GM12875 (cell line): ENCODE results near the gene COBLL1.

Experiments
- H3K4me3 ChIP-seq: one replicate; pipeline ENCODE4 v1.5.1; 2011; ENCODE audit warnings: low read depth, low read length, control low read depth
- TF ChIP-seq, protein P1 (sequence below): IDR thresholded peaks from 2 replicates; pipeline ENCODE4 v1.5.1; 2011; ENCODE audit warnings: low read depth, mild to moderate bottlenecking, control low read depth, inconsistent platforms, low read length, moderate library complexity, borderline replicate concordance; ENCODE audit not compliant: insufficient read depth

The COBLL1 gene

DNA sequence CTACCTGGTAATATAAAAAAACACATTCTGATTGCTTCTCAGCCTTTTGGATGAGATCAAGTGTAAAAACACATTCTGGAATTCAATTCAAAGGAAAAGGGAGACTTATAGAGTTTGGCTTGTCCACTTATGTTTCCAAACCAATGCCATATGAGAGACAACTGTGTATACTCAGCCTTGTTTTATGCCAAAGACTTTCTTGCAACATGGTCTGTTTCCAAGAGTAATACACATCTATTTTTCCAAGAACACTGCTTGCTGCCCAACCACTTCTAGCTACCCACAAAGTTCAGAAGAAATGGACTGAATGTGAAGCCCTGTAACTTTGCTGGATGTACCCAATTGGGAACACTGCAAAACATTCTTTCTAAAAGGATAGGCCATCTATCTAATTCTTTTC lies 172.3 kb downstream of the COBLL1 start:
- TF ChIP-seq, protein P1, sequence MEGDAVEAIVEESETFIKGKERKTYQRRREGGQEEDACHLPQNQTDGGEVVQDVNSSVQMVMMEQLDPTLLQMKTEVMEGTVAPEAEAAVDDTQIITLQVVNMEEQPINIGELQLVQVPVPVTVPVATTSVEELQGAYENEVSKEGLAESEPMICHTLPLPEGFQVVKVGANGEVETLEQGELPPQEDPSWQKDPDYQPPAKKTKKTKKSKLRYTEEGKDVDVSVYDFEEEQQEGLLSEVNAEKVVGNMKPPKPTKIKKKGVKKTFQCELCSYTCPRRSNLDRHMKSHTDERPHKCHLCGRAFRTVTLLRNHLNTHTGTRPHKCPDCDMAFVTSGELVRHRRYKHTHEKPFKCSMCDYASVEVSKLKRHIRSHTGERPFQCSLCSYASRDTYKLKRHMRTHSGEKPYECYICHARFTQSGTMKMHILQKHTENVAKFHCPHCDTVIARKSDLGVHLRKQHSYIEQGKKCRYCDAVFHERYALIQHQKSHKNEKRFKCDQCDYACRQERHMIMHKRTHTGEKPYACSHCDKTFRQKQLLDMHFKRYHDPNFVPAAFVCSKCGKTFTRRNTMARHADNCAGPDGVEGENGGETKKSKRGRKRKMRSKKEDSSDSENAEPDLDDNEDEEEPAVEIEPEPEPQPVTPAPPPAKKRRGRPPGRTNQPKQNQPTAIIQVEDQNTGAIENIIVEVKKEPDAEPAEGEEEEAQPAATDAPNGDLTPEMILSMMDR: no peak
- no peak overlapping the region for H3K4me3 ChIP-seq

DNA sequence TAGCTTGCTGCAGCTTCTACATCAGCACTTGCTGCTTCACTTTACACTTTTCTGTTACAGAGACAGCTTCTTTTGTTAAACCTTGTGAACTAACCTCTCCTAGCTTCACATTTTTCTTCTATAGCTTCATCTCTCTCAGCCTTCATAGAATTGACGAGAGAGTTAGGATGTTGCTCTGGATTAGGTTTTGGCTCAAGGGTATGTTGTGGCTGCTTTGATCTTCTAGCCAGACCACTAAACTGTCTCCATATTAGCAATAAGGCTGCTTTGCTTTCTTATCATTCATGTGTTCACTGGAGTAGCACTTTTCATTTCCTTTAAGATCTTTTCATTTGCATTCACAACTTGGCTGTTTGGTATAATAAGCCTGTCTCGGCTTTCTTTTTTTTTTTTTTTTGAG lies 174.1 kb downstream of the COBLL1 start:
- TF ChIP-seq, protein P1: no peak
- H3K4me3 ChIP-seq: no peak overlapping the region

DNA sequence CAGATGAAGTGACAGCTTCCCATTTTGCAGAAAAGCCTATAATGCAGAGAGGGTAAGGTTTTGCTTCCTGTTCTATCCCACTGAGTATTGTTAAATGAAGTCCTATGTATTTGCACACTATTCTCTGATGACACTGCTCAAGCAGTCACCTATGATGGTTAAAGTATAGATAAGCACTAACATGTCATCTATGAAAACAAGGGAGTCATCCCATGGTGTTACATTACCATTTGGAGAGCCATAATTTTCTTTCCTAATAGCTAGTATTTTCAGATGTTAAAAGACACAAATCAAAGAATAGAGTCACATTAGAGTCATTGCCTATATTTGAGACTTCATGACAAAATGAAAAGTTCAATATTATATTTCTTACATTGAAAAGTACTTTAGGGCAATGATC lies 177.6 kb downstream of the COBLL1 start:
- TF ChIP-seq, protein P1: no peak
- H3K4me3 ChIP-seq: no peak overlapping the region

DNA sequence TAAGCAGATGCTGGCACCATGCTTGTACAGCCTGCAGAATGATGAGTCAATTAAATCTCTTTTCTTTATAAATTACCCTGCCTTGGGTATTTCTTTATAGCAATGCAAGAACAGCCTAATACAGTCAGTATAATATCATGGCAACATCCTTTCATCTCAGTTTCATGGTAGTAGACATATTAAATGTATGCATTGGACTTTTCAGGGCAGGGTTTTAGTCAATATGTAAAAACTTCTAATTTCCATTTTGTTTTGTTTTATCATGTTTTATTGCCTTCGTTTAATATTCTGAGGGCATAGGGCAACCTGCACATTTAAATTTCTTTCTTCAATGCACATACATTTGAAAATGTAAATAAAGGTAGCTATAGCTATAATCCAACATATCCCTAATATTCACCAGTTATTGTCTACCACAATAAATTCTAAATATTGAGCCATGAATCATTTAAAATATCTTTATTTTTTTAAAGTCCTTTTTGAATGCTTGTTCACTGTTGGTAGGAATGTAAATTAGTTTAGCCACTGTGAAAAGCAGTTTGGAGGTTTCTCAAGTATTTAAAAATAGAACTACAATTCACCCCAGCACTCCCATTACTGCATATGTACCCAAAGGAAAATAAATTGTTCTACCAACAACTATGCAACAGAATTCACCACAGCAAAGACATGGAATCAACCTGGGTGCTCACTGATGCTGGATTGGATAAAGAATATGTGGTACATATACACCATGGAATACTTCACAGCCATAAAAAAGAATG lies 178.6 kb downstream of the COBLL1 start:
- no peak overlapping the region for H3K4me3 ChIP-seq
- TF ChIP-seq, protein P1: no peak

DNA sequence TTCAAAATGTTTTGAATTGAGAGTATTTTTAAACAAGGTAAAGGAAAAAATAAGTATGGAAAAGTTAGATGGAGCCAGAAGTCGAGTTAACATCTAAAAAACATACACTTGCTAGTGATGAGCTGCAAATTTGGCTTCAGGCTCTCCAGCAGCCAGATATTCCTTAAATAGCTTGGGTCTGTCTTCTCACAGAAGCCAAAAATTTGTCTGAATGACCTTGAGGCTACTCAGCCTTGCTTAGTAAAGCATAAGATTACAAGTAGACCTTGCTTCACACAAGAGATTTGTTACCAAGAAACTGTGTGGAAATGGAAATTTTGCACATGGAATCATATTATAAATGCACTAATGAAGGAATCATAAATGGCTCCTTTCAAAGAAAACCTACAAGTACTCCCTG lies 179.6 kb downstream of the COBLL1 start:
- no peak overlapping the region for H3K4me3 ChIP-seq
- TF ChIP-seq, protein P1: no peak

DNA sequence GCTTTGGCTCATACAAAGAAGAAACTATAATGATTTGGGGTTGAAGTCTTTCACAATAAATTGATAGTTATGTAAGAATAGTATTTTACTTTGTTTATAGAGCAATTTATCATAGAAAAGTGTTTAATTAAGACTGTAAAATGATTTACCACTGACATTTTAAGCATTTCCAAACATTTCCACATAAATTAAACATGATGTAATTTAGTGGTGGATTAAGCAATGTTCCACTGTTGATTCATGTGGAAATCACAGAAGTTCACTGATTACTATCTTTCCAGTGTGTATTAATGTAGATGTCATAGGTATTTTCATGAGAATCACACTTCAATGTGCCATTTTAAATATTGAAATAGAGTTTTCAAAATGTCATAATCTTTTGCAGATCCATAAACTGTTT lies 180.3 kb downstream of the COBLL1 start:
- TF ChIP-seq, protein P1: no peak
- H3K4me3 ChIP-seq: no peak overlapping the region

DNA sequence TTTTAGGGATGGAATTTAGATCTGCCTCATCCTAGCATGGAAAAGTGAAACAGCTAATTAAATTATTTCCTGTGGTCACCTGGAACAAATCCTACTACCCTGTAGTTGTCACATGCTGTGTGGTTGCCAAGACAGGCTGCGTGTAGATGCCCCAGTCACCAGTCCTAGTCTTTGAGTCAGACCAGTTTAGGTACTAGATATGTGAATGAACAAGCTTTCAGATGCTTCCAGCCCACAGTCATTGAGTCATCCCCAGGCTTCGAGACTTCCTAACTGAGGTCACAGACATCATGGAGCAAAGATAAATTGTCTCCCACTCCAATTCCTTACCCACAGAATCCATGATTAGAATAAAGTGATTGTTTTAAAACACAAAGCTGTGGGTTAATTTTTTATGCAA lies 184.5 kb downstream of the COBLL1 start:
- no peak overlapping the region for H3K4me3 ChIP-seq
- TF ChIP-seq, protein P1: no peak
